Upper lobe of left lung (tissue), 6 donors: ENCODE data around the gene LGALS9. TPM values are rescaled to one million over a fixed set of nuclear protein-coding genes. Genes with fewer than 3 reads are reported as not detected.

Experiments
- ATAC-seq, 2 donors: fragments of 200-7000 bp; cut with Tn5 transposase; one replicate each; pipeline ENCODE4 v1.9.1; 2022; ENCODE audit warnings: mild to moderate bottlenecking in 2 of 2, moderate library complexity in 2 of 2; ENCODE audit not compliant: low FRiP score in 2 of 2
- DNase-seq, 2 donors: peaks; one replicate each; pipeline ENCODE4 v3.0.0-alpha.2; 2019 to 2020
- H3K27ac ChIP-seq, 4 donors: fragments of 200-600 bp; sonication (generic); one replicate each; pipeline ENCODE4 v1.5.1; 2016 to 2019
- H3K27me3 ChIP-seq, 4 donors: fragments of 200-600 bp; sonication (generic); one replicate each; pipeline ENCODE4 v1.5.1; 2017 to 2019
- H3K36me3 ChIP-seq, 4 donors: fragments of 200-600 bp; sonication (generic); one replicate each; pipeline ENCODE4 v1.5.1; 2016 to 2019
- H3K4me1 ChIP-seq, 4 donors: fragments of 200-600 bp; sonication (generic); one replicate each; pipeline ENCODE4 v1.5.1; 2018 to 2019
- H3K4me3 ChIP-seq, 4 donors: fragments of 200-600 bp; sonication (generic); one replicate each; pipeline ENCODE4 v1.5.1; 2017 to 2019; ENCODE audit warnings: mild to moderate bottlenecking in 2 of 4, moderate library complexity in 1 of 4
- H3K9me3 ChIP-seq, 4 donors: fragments of 200-600 bp; sonication (generic); one replicate each; pipeline ENCODE4 v1.5.1; 2018 to 2019
- CTCF ChIP-seq, 6 experiments: fragments of 450-650 bp in 4 of 6; fragments of 200-600 bp in 2 of 6; sonication (generic) in 2 of 6; IDR thresholded peaks; one replicate each; pipeline ENCODE4 v1.5.1; 2016 to 2019; ENCODE audit warnings: antibody characterized with exemption in 6 of 6
- EP300 ChIP-seq, 4 donors: sonication (generic); formaldehyde crosslinking; IDR thresholded peaks; one replicate each; pipeline ENCODE4 v1.5.1; 2017; ENCODE audit warnings: antibody characterized with exemption in 4 of 4, control low read depth in 2 of 4
- POLR2A ChIP-seq, 4 donors: fragments of 450-650 bp; IDR thresholded peaks; one replicate each; pipeline ENCODE4 v1.5.1; 2016 to 2017; ENCODE audit warnings: antibody characterized with exemption in 4 of 4, mild to moderate bottlenecking in 2 of 4
- POLR2AphosphoS5 ChIP-seq, 2 donors: sonication (generic); formaldehyde crosslinking; IDR thresholded peaks; one replicate each; pipeline ENCODE4 v1.5.1; 2017; ENCODE audit warnings: antibody characterized with exemption in 2 of 2
- WGBS, 2 donors: methylation state at CpG; one replicate each; pipeline ENCODE4 v1.1.5; 2017 to 2018; 5-methylcytosine and 5-hydroxymethylcytosine counted together
- total RNA-seq, 6 donors: library from RNA; depleted of rRNA in 4 of 6; stranded (reverse); fragments of >200 nt in 4 of 6; gene quantifications; one replicate each; pipeline versions ENCODE4 v1.1.0 to v1.2.1, GENCODE V29; 2016 to 2021
- donor health status: DM: no; HTN: no; CAD: no; lungs with moderate emphysema.
- donor health status: DM: no; HTN: yes; CAD: no; lungs with severe emphysema.

Gene LGALS9
- total RNA-seq, 6 donors from 2014 or later = 64.6 to 238 (median 150) TPM

GRCh38 chr17:27586203-27586721 lies 44.7 kb upstream of the LGALS9 start:
- no peak overlapping the region for H3K4me3 ChIP-seq
- peaks cover 0 to 73% (median 28%) of the 10 kb centered on the region in 4 donors for H3K36me3 ChIP-seq
- DNase-seq = no peak
- H3K27ac ChIP-seq = no peak overlapping the region
- WGBS, 2 donors = 86 to 100% methylated on average over 4 to 8 of the region's 8 CpGs
- ATAC-seq = peak in 1 of 2 donors; percentile 73
- no peaks in the 10 kb centered on the region for H3K27me3 ChIP-seq
- H3K4me1 ChIP-seq = peaks cover 0 to 4% (median 2%) of the 10 kb centered on the region in 4 donors
- TF ChIP-seq POLR2A (IDR thresholded peaks at IDR 0.05) = no peak
- no peak for TF ChIP-seq CTCF (IDR thresholded peaks at IDR 0.05)
- no peaks in the 10 kb centered on the region for H3K9me3 ChIP-seq

GRCh38 chr17:27588354-27588753 lies 42.6 kb upstream of the LGALS9 start:
- 95 to 97% methylated on average over 13 to 15 of the region's 15 CpGs for WGBS, 2 donors
- no peak overlapping the region for H3K27ac ChIP-seq
- TF ChIP-seq POLR2AphosphoS5 (IDR thresholded peaks at IDR 0.05) (no peak), CTCF (IDR thresholded peaks at IDR 0.05) (no peak), POLR2A (IDR thresholded peaks at IDR 0.05) (no peak), EP300 (IDR thresholded peaks at IDR 0.05) (no peak)
- no peak overlapping the region for H3K4me3 ChIP-seq
- peaks cover 0 to 85% (median 32%) of the 10 kb centered on the region in 4 donors for H3K36me3 ChIP-seq
- H3K4me1 ChIP-seq = no peaks in the 10 kb centered on the region
- DNase-seq = no peak
- no peak for ATAC-seq
- no peaks in the 10 kb centered on the region for H3K9me3 ChIP-seq
- no peaks in the 10 kb centered on the region for H3K27me3 ChIP-seq

GRCh38 chr17:27590864-27591263 lies 40.1 kb upstream of the LGALS9 start:
- no peaks in the 10 kb centered on the region for H3K9me3 ChIP-seq
- H3K4me1 ChIP-seq = no peaks in the 10 kb centered on the region
- H3K27ac ChIP-seq = no peak overlapping the region
- WGBS, 2 donors = 94 to 96% methylated on average over 3 of the region's 3 CpGs
- no peak for DNase-seq
- TF ChIP-seq POLR2A (IDR thresholded peaks at IDR 0.05) (no peak), POLR2AphosphoS5 (IDR thresholded peaks at IDR 0.05) (no peak)
- no peak for ATAC-seq
- H3K4me3 ChIP-seq = no peak overlapping the region
- H3K27me3 ChIP-seq = no peaks in the 10 kb centered on the region
- peaks cover 0 to 78% (median 30%) of the 10 kb centered on the region in 4 donors for H3K36me3 ChIP-seq

- WGBS, 2 donors = 95 to 96% methylated on average over 3 of the region's 3 CpGs
- peaks cover 0 to 68% (median 26%) of the 10 kb centered on the region in 4 donors for H3K36me3 ChIP-seq
- H3K4me3 ChIP-seq = no peak overlapping the region
- TF ChIP-seq CTCF (IDR thresholded peaks at IDR 0.05) (no peak), POLR2AphosphoS5 (IDR thresholded peaks at IDR 0.05) (no peak), POLR2A (IDR thresholded peaks at IDR 0.05) (no peak), EP300 (IDR thresholded peaks at IDR 0.05) (no peak)
- ATAC-seq (no peak), DNase-seq (no peak)
- no peaks in the 10 kb centered on the region for H3K27me3 ChIP-seq
- H3K9me3 ChIP-seq = no peaks in the 10 kb centered on the region
- H3K4me1 ChIP-seq = no peaks in the 10 kb centered on the region
- no peak overlapping the region for H3K27ac ChIP-seq
Measured at GRCh38 chr17:27591986-27592385, 39.0 kb upstream of the LGALS9 start.

GRCh38 chr17:27593232-27593856 lies 37.6 kb upstream of the LGALS9 start:
- DNase-seq (no peak), ATAC-seq (peak in 1 of 2 donors; percentile 18)

More at GRCh38 chr17:27593232-27593856, 37.6 kb upstream of the LGALS9 start:
- H3K9me3 ChIP-seq = no peaks in the 10 kb centered on the region
- TF ChIP-seq CTCF (IDR thresholded peaks at IDR 0.05) = no peak
- TF ChIP-seq EP300 (IDR thresholded peaks at IDR 0.05) = no peak
- TF ChIP-seq POLR2A (IDR thresholded peaks at IDR 0.05) = no peak
- TF ChIP-seq POLR2AphosphoS5 (IDR thresholded peaks at IDR 0.05) = no peak
- no peak overlapping the region for H3K27ac ChIP-seq
- no peak overlapping the region for H3K4me3 ChIP-seq
- whole genome bisulfite sequencing, 2 donors = 91 to 93% methylated on average over 8 to 9 of the region's 9 CpGs
- H3K36me3 ChIP-seq = peaks cover 0 to 70% (median 25%) of the 10 kb centered on the region in 4 donors
- H3K27me3 ChIP-seq = no peaks in the 10 kb centered on the region
- no peaks in the 10 kb centered on the region for H3K4me1 ChIP-seq
